Right lobe of liver (tissue), 4 donors: Measurements from ENCODE around the gene RALBP1.

ENCODE experiments used
- CTCF ChIP-seq, 4 donors: fragments of 200-600 bp in 3 of 4; fragments of 450-650 bp in 1 of 4; IDR thresholded peaks; one replicate each; pipeline versions ENCODE4 v1.5.1 to v1.8.0; 2016 to 2022; ENCODE audit warnings: antibody characterized with exemption in 4 of 4, mild to moderate bottlenecking in 2 of 4
- POLR2A ChIP-seq: fragments of 450-650 bp; IDR thresholded peaks from one replicate; pipeline ENCODE4 v1.6.1; 2017; ENCODE audit warnings: antibody characterized with exemption, mild to moderate bottlenecking
- donor health status: DM: no; HTN: no; CAD: no.
- donor health status: DM: no; HTN: no; CAD: no.
- donor health status: DM: no; HTN: yes; CAD: no.

- TF ChIP-seq POLR2A (no peak), CTCF (IDR thresholded peaks at IDR 0.05) (no peak)
These were observed 44.0 kb upstream of the RALBP1 start for GRCh38 chr18:9431296-9431695.
